Measurements from ENCODE around the gene CDH11.

The CDH11 gene, protein sequence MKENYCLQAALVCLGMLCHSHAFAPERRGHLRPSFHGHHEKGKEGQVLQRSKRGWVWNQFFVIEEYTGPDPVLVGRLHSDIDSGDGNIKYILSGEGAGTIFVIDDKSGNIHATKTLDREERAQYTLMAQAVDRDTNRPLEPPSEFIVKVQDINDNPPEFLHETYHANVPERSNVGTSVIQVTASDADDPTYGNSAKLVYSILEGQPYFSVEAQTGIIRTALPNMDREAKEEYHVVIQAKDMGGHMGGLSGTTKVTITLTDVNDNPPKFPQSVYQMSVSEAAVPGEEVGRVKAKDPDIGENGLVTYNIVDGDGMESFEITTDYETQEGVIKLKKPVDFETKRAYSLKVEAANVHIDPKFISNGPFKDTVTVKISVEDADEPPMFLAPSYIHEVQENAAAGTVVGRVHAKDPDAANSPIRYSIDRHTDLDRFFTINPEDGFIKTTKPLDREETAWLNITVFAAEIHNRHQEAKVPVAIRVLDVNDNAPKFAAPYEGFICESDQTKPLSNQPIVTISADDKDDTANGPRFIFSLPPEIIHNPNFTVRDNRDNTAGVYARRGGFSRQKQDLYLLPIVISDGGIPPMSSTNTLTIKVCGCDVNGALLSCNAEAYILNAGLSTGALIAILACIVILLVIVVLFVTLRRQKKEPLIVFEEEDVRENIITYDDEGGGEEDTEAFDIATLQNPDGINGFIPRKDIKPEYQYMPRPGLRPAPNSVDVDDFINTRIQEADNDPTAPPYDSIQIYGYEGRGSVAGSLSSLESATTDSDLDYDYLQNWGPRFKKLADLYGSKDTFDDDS
- 0 reads per million in 3 experiments for total RNA-seq

DNA sequence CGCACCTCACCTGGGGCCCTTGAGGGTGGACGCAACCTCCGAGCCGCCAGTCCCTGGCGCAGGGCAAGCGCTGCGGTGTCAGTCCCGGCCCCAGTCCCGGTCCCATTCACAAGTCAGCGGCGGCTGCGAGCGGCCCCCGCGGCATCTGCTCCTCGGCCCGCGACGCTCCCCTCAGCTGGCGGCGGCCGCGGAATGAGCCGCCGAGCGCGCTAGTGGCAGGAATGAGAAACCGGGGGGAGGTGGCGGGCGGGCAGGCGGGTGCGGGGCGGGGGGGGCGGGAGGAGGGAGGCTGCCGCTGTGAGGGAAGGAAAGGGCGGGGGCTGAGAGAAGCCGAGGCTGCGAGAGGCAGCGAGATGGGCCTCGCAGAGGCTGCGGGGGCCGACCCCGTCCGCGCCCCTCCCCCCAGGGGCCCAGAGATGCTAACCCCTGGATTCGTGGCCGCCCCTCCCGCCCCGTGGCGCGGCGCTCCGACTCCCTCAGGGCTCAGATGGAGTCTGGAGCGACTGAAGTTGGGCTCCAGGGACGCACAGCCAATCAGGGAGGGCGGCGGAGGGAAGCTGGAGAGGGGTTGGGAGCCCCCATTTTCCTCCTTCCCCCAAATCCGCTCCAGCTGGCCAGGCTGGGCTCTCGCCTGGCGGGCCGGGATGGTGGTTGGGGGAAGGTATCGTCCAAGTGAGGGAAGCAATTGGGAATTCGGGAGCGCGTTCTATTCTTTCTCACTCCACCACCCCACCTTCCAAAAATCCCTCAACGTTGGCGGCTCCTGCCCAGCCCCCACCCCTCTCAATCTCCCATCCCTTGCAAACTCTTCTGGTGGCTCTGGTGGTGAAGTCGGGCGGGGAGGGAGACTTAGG, at the start of gene CDH11:
Gene CDH11 (minus strand): TSS at position 194 of the 854 bp plus-strand sequence. CDS start 117,194 bp downstream, outside the sequence.
- DNase-seq: no peak

DNA sequence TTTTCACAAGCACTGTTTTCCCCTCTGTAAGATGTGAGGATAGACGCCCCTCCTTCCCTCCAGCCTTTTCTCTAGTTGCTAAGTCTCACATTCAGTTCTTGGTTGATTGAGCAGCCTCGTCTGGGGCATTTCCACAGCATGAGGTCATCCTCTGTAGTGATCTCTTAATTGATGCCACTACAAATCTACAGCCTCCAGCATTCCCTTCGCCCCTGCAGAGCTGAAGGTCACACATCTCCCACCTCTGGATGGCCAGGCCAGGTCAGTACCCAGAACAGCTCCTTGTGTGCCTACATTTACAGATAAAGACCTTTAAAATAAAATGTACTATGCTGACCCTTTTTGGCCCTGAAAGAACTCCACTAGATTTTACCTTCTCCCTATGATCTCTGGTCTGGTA, 32.5 kb upstream of the CDH11 start:
- DNase-seq: no peak

DNA sequence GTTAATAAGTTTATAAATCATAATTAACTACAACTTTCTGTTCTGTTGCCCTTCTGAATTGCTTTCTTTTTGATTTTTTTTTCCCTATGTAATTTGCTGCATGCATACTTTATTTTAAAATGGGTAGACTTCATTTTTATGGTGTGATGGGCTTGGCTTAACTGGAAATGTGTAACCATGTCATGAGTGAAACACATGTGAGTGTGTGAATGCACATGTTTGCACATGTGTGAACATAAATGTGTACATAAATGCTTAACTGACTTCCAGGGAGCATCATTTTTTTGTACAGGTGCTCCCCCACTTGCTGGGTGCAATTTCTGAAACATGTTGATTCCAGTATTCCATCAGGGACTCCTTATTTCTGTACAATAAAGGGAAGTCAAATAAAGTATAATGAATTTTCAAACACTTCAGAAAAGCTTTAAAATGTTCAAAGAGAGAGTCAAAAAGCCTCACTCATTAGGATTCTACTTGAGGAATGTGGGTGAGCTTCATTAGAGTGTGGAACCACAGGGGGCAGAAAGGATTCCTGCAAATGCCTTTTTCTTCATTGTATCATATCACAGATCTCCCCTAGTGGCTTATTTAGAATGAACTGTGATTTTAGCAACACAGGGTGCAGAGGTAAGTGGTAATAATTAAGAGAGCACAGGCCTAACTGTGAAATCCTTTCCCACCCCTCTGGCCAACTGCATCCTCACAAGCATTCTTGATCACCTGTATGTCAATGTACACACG, 31.7 kb upstream of the CDH11 start:
- no peak for DNase-seq

DNA sequence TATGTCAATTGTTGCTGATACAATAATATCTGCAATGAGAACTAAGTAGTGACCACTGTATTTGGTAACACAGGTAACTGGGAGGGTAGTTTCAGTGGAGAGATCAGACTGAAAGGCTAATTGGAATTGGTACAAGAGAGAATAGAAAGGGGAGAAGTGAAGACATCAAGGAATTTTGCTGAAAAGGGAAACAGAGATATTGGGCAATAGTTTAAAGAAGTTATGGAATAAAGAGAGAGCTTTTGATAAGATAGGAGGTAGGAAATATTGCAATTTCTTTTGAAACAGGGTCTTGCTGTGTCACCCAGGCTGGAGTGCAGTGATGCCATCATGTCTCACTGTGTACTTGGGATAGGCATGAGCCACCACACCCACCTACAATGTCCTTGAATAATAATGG, 26.9 kb upstream of the CDH11 start:
- DNase-seq: no peak

DNA sequence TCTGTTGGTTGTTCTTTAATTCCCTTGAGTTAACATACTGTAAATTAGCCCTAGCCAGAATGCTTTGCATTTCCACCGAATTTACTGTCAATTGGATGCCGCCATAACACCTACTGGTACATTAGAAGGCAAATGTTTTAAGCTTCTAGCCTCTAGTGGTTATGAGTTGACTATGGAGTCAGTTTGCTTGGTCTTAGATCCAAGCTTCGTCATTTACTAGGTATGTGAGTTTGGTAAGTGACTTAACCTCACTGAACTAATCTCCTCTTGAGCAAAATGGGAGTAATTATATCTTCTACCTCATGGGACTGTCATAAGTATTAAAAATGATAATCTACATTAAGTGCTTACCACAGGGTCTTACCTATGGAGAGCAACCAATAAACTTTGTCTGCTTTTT, 20.4 kb upstream of the CDH11 start:
- no peak for DNase-seq

DNA sequence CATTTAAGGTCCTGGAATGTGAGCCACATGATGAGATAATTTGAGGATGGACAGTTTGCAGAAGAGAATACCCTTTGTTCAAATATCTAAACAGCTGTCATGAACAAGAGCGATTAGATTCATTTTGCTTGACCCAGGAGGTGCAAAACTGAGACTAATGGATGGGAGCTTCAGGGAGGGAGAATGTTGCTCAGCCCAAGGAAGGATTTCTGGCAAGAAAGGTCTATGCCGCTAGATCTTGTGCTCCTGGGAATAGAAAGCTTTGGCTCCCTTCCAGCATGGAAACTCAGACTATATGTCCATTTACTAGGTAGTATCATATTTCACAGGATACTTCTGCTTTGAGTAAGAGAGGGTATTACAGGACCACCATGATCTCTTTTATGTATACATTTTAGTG, 14.8 kb upstream of the CDH11 start:
- DNase-seq: no peak

DNA sequence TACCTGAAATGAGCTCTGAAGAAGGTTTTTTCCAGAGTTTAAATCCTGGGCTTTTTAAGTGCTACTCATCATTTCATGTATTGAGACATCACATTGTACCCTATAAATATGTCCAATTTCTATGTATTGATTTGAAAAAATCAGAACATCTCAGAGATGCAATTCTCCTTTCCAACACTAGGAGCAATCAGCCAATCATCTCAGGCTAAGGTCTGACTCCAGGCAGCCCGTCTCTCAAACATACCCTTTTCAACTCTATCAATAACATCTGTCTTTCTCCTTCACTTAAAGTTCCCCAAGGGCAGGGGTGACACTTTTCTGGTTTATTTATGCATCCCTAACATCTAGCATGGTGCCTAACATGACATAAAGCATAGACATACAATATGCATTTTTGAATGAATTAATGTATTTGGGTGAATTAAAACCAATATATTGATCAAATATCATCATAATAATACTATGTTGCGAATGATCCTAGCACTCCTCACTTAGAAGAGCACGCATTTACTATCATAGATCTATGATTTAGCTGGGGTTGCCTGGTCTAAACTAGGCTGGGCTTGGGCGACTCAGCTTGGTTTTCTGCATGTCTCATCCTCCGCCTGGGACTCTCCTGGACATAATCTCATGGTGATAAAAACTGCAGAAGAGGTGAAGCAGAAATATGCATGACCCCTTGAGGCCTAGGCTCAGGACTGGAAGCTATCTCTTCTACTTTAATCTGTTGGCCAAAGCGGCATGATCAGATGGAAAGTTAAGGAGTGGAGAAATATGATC, 5.2 kb upstream of the CDH11 start:
- no peak for DNase-seq

DNA sequence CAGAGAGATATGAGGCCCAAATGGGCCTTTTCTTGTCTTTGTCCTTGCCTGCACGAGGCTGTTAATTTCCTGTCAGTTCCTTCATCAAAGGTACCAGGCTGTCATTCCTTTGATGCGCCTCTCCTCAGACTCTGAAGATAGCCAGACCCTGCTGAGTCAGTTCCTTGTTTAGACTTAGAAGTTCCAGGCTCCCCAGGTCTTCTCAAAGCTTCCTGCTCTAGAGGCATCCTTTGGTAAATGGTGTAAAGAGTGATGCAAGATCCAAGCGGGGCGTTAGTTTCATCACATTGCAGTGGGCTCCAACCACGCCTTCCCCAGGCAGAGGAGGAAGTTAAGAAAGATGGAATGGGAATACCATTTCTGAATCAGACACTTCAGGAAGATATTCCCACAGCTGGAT, 4.0 kb upstream of the CDH11 start:
- DNase-seq: no peak

DNA sequence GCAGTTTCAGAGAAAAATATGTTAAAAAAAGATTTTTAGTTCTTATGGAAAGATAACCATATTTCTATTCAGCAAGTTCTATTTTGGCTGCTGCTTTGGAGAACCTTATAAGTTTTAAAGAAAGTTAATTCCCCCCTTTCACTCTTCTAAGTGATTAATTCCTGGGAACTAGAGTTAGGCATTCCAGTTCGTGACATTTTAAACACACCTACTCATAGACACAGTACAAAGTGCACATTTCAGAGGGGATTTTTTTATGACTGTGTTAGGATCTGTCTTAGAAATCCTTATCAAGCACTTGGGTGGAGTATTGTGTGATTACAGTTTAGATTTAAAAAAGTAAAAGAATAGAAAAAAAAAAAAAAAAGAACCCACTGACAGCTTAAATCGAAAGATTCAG, 3.5 kb upstream of the CDH11 start:
- no peak for DNase-seq

DNA sequence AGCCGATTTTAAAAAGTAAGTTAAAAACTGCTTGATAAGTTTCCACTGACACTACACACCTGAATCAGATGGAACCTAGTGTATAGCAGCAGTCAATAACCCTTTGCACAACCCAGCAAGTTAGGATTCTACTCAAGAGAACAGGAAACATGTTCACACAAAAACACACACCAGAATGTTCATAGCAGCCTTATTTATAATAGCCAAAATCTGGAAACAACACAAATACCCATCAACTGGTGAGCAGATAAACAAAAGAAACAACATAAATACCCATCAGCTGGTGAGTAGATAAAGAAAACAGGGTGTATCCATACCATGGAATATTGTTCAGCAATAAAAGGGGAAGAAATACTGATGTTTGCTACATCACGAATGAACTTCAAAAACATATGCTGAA, 2.7 kb upstream of the CDH11 start:
- no peak for DNase-seq

DNA sequence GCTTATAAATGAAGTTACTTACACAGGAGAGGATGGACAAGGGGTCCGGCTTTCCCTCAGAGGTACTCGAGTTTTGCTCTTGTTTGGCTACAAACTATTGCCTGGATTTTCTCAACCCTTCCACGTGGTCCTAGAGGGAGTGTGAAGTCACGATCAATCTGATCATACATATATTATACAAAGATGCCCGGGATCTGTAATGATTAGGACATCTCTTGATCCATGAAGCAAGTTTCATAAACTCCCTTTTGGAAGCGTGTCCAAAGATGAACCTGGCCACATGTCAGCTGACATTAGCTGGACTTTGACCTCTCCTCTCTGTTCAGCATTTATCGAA, 2.3 kb upstream of the CDH11 start:
- DNase-seq: no peak

DNA sequence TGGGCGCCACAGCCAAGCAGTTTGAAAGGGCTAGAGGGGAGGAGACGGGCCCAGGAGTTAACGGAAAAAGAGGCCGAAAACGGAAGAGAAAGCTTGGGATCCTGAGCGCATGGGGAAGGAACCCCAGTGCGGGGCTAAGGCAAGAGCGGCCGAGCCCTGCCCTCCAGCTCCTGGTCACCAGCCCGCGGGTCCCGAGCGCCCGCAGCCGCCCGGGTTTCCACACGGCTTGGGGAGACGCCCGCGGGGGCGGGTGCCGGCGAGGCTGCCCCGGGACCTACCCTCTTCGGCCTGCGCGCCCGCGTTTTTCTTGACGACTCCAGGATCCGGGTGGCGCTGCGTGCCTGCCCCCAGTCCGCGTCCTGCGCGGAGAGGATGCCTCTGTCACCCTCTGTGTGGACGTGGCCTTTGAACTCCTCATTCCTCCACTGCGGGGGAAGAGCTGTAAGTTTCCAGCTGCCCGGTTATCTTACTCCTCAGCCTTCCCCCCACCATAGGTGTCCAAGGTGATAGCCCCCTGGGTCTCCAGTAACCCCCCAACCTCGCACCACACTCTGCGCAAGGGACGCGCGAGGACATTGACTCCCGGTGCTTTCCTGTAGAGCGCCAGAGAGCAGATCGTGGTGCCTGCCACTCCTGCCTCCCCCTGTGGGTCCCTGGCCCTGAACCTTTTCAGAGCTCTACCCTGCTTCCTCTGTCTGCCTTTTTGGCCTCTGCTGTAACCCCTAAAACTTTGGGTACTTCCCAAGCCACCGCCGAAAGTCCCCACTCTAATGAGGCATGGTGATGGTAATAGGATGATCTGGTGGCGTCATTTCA, 1.7 kb upstream of the CDH11 start:
- no peak for DNase-seq

DNA sequence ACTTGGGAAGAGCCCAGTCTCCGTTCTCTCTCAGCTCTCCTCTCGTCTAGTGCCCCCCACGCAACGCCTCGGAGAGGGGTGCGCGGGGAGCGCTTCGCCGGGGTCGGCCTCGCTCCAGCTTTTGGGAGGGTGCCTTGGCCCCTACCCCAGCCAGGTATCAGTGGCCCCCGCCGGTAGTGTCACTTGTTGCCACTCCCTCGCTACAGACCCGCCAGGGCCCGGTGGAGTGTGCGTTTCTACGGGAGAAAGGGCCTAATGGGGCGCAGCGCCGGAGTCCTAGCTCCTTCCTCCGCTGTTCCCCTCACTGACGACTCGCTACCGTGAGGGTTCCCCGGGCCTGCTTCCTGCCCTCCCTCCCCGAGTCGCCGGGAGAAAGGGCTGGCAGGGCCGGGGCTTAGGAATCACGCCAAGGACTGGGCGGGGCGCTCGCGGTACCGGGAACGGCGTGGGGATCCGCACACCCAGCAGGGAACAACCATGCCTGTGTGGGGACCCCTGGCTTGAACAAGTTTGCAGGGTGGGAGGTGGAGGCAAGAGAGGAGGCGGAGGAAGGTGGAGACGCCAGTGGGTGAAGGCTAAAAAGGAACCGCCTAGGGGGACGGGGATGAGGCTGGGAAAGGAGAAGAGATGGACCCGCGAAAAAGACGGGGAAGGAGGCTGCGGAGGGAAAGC, 997 bp upstream of the CDH11 start:
- no peak for DNase-seq

DNA sequence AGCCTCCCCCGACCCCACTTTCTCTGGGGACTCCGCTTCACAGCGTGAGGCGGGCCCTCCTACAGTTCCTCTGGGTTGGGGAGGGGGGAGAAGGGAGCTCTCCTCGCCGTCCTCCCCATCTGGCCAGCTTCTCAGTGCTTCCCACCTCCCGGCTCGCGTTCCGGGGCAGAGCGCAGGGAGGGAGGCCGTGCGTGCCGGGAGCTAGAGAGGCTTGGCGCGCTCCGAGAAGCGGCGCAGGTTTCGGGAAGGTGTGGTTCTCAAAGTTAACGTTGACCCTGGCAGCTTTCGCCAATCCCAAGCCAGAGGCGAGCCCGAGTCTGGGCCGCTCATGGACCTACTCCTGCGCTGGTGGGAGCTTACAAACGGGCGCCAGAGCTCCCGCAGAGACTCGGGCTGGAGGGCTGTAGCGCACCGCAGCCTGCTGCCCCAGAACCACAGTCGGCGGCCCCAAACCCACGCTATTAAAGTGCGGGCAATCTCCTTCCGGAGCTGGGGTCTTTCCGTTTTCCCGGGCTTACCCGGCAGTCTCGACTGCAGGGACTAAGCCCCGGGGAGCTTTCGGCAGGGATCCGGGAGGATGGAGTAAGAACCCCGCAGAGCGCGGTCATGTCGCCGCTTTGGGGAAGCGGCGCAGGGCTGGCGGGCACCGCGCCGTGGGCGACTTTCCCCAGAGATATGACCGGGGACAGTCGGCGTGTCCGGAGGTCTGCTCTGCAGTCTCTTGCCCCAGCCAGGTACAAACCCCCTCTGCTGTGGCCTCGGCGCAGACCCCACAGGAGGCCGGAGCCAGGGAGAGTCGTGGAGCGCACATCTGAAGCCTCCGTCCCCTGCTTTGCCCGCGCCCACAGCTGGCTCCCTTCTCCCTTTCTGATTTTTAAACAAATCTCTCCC, 787 bp downstream of the CDH11 start:
- DNase-seq: no peak

DNA sequence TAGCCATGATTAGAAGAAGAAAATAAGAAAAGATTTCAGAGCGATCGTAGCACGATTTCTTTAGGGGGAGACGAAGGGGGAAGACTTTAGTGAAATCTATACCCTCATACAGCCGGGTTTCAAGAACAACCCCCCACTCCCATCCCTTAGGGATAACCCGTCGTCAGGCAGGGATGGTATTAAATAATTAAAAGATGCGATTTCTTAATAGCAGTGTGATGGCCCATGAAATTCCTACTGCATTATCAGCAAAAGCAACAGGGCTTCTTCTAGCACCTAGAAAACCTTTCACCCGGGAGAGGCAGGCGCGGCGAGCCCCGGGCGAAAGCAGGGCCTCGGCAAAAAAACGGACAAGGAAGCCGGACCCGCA, 1.4 kb downstream of the CDH11 start:
- no peak for DNase-seq

DNA sequence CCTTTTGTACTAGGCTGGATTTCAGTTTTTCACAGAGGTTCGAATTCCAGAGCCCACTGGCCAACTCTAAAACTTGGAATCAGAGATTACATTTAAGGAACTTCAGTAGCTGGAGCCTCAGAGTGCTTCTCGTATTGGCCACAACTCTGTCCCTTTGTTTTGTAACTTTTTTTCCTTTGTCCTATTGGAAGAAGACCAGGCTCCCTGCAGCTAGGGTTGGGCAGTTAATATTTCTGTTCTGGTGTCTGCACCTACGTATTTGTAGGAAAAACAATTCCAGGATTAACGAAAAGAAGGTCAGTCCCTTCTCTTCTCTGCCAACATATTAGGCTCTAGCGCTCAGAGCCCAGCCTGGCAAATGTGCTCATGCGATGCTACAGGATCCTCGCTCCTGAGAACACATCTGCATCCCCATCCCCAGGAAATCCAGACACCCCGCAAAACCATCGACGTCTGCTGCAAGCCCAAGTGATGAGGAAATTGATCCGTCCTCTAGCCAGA, 1.9 kb downstream of the CDH11 start:
- no peak for DNase-seq

DNA sequence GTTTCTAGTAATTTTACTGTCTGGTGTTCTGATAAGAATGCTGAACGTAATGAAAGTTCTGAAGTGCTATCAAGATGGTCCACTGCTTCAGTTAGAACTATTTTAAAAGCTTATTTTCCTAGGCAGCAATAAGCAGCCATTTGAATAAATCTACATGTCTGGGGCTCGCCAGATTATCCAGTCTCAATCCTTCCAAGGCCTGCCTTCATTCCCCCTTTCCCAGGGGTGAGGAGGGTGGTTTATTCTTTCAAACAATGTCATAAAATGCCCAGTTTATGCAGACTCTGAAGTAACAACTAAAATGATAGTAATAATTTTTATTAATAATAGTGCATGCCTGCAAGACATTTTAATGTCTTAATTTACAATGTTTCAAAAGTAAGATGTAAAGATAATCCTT, 2.4 kb downstream of the CDH11 start:
- DNase-seq: no peak

DNA sequence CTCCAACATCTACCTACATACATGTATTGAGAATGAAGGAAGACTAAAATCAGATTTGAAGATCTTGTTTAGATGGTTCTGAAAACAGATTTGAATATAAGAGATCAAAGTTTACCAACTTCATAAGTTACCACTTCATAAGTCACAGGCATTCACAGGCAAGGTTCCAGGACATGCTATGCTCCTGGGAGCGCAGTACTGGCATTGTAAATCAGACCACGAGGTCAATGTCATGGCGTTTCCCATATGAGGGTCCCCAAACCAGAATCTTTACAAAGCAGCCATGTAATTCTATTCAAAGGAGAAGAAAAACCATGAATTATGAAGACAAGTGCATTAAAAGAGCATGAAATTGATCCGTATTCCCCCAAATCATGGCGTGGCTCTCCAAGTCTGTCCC, 3.0 kb downstream of the CDH11 start:
- no peak for DNase-seq

DNA sequence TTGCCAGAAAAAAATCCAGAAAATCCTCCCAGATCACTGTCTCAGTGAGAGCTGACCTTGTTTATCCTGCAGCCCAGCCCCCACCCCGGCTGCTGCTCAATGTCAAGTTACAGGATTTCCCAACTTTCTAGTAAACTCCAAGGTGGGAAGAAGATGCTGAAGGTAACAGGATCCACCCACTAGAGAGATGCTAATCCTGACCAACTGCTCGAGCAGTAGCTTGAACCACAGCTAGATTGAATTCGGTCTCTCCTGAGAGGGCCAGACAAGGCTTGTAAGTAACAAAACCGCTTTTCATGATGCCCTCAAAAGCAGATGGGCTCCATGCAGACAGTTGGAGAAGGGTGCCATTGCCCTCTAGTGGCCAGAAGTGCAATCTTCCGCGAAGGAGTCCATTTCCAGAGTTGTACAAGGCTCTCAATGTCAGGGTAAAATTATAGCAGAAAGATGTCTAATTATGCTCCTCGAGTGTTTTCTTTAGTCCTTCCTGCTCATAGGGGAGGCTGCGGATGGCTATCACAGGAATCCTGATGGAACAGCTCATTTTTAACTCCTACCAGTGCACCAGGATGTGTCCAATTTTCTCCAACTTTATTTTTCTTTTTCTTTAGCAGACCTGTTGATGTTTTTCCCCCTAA, 3.9 kb downstream of the CDH11 start:
- DNase-seq: no peak

Measured in central memory CD4-positive, alpha-beta T cell (primary cell).